ENCODE results near the gene POC1A.

POC1A gene

GRCh38 chr3:52154135-52155094 lies at the start of gene POC1A:
Gene POC1A, minus strand, starts transcription at chr3:52154423. Its CDS starts 51 bp downstream, at chr3:52154372.
- ATAC-seq: peak; percentile 87 to 90

DNA sequence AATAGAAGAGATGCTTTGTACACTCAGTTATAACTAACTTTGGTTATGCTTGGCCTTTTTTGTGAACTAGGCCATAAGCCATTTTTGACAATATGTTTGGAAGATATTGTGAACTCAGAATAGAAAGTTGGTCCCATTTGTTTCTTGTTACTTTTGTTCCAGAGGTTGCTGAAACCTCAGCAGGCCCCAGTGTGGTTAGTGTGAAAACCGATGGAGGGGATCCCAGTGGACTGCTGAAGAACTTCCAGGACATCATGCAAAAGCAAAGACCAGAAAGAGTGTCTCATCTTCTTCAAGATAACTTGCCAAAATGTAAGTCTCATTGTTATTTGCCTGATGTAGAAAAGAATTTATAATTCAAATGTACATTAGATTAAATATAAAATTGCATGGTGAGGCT lies 49.5 kb upstream of the POC1A start:
- ATAC-seq: no peak

GRCh38 chr3:52202384-52203077 lies 48.3 kb upstream of the POC1A start:
- no peak for ATAC-seq

DNA sequence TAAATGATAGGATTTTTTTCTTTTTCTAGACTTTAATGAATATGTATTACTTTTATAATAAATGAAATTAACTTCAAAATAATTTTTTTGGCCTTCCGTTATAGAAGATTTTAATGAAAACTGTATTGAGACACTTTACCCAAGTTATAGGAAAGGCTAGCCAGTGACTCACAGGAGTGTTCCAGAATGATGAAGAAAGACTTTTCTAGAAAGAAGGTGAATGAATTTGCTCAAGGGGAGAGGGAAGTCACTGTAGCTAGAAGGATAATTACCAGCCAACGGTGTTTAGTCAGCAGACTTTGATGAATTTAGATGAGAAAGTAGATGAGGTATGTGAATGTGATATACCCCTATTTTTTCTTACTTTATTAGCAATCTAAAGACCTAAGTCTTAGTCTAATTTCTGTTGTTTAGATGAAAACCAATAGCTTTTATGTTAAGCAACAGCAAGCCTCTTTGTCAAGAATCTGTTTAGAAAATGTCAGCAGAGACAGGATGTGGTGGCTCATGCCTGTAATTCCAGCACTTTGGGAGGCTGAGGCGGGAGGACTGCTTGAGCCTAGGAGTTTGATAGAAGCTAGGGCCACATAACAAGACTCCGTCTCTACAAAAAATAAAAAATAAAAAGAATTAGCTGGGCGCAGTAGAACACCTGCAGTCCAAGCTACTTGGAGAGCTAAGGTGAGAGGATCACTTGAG lies 46.9 kb upstream of the POC1A start:
- no peak for ATAC-seq

- no peak for ATAC-seq
Measured at GRCh38 chr3:52198643-52199608, 44.7 kb upstream of the POC1A start.

DNA sequence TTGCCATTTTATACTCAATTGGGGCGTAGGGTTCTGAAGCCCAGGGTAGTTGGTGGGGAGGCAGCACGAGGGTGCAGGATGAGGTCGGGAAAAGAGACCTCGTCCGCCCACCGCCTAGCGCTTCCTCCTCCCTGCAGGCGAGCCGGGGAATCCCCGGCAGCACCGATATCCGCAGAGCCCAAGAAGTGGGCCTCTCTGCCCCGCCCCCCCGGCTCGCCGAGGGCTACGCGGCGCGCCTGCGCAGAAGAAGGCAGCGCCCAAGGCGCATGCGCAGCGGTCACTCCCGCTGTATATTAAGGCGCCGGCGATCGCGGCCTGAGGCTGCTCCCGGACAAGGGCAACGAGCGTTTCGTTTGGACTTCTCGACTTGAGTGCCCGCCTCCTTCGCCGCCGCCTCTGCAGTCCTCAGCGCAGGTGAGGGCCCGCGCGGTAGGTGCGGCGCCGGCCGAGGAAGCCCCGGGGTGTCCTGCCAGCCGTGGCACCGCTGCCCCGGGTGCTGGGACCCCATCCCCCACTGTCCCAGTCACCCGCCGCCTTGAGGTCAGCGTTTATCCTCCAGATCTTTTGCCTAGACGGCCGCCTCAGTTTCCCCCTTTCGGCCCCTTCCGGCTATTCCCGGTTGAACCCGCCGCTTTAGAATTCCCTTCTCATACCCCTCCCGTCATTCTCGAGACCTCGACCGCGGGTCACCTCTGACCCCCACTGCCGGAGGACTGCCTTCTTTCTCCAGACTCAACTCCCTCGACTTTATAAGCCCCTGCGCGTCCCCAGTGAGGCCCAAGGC lies 43.8 kb upstream of the POC1A start, which contains the start of gene ALAS1:
Gene ALAS1, plus strand, starts transcription at position 319 of the 784 bp plus-strand sequence. CDS start 1,082 bp downstream, outside the sequence.
- ATAC-seq: peak; percentile 93 to 94

- no peak for ATAC-seq
Measured at GRCh38 chr3:52197499-52197841, 43.2 kb upstream of the POC1A start.

DNA sequence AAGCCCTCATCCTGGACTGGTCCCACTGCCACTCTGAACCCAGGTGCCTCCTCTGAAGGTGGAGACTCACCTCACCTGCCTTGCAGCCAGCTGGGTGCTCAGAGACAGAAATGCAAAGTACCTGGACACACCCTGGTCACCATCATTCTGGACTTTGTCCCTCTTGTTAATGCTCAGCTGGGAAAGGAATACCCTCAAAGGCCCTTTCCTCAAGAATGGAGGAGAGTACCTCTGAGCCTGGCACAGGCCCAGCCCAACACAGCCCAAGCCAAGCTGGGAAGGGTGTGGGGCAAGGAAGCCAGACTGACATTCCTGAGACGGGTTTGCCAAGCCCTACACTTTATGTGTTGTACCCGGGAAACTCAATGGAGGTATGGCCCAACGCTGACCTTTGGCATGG lies 42.8 kb upstream of the POC1A start:
- ATAC-seq: no peak

DNA sequence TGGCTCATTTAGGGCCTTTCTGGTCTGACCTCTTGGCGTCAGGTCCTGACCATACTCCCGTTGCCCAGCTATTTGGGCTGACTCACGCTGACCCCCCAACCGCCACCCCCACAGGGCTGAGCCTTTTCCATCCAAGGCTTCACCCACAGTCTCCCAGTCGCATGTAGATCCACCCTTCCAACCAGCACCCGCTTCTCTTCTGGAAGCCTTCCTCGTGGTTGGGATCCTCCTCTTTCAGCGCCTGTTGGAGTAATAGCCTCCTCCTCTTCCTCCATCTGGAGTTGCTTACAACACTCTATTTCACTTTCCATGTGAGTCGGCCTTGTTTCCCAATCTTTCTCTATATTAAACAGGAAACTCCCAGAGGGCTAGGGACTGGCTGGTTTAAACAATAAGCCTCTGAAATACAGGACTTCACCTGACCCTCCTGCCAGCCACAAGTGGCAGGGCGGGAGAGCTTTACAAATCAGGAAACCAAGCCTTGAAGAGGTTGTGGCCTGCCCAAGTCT lies 41.7 kb upstream of the POC1A start:
- ATAC-seq: no peak

DNA sequence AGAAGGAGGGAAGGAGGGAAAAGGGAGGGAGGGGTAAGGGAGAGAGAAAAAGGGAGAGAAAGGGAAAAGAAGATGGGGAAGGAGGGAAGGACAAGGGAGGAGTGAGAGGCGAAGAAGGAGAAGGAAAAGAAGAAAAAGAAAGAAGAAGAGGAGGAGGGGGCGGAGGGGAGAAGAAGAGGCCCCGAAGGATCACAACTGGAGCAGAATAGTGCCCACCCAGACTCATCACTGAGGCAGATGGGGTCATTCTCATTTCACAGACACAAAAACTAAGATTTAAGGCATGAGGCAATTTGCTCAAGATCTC lies 41.0 kb upstream of the POC1A start:
- ATAC-seq: no peak

GRCh38 chr3:52194485-52195290 lies 40.5 kb upstream of the POC1A start:
- no peak for ATAC-seq

DNA sequence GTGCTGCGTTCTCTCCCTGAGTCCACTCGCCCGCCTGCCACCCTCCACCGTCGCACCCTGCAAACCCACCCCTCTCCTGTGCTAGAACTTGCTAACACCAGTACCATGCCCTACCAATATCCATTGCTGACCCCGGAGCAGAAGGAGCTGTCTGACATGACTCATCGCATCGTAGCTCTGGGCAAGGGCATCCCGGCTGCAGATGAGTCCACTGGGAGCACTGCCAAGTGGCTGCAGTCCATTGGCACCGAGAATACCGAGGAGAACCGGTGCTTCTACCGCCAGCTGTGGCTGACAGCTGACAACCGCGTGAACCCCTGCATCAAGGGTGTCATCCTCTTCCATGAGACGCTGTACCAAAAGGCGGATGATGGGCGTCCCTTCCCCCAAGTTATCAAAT lies 38.8 kb upstream of the POC1A start:
- no peak for ATAC-seq

- ATAC-seq: no peak
Measured at GRCh38 chr3:52191663-52192062, 37.4 kb upstream of the POC1A start.

DNA sequence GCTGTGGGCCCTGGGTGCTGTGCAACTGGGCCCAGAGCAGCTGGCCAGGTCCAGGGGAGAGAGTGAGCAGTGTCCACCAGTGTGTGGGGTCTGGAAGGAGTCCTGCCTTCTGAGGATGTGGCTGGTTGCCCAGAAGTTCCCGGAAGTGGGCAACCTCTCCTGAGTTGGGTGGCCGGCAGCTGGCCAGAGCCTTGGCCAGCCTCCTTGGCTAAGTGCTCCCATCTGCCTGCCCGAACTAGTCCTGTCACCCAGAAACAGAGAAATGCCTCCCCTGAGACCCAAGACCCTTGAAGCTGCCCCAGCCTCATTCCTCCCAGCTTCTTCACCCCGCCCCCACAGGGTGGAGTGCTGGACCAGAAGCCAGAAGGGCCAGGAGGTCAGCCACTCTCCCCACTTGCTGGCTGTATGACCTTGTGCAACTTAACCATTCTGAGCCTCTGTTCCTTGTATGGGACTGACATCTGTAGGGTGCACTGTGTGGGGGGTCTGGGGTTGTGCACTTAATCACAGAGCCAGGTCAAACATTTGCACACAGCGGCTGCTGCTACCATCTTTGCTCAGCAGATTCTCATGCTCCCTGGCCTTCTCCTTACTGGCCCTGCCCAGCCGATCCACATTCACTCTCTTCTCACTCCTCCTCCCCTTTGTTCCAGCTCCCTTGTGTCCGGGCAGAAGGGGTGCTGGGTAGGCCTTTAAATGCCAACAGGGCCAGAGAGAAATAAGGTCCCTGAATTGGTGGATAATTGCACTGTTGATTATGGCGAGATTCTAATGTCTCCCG lies 36.3 kb upstream of the POC1A start:
- ATAC-seq: no peak

DNA sequence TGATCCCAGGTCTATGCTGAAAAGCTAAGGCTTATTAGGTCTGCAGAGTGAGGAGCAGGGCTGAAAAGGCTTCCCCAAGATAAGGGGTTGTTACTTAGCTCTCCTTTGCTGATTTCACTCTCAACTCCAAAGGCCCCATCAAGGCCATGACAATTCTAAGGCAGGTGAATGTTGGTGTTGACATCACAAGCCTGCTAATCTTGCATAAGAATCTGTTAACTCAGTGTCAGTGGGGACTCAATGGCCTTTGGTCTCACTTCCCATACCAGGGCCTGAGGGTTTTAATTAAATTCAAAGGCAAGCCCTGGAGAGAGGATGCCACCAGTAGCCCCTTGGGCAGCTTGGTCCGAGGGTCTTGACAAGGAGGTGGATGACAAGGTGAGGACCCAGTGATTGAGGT lies 34.3 kb upstream of the POC1A start:
- no peak for ATAC-seq

GRCh38 chr3:52186729-52187128 lies 32.5 kb upstream of the POC1A start:
- ATAC-seq: no peak

DNA sequence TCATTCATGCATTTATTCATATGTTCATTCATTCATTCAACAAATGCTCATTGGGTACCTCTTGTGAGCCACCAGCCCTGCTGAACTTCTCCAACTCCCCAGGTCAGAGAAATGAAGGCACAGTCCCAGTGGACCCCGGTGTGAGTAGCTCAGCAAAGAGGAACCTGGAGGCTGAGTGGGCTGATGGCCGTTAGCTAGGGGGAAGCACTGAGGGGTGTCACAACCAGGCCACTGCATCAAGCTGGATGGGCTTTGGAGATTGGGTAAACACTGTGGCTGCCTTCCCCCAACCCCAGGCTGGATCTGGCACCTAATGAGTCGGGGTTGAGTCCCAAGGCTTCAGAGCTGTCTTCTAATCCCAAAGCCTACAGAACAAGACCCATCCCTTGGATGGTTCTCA lies 31.6 kb upstream of the POC1A start:
- no peak for ATAC-seq

GRCh38 chr3:52185311-52185710 lies 31.1 kb upstream of the POC1A start:
- no peak for ATAC-seq

DNA sequence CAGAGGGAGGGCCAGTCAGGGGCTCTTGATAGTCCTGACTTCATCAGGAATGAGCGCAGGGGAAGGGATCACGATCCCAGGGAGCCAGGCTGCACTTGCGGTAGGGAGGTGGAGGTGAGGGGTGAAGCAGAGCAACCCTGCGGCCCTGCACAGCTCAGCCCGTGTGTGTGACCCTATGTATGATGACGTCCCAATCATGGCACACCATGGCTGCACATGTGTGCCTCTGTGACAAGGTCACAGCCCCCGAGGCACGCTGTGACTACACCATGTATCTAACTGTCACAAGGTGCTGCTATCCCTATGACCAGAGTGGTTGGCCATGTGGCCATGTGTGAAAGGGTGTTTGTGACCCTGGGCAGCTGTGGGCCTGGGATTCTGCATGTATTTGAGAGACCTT lies 30.5 kb upstream of the POC1A start:
- no peak for ATAC-seq

All from activated CD4-positive, CD25-positive, alpha-beta regulatory T cell treated with anti-CD3 and anti-CD28 coated beads, Interleukin-2, amount 50 U/mL, for 24 hours (primary cell).